GM21825 (cell line): ENCODE data around the gene CST7.

Experiments used
- ATAC-seq: cut with Tn5 transposase; IDR thresholded peaks from one replicate; pipeline ENCODE4 v1.9.1; 2021; ENCODE audit warnings: mild to moderate bottlenecking, moderate library complexity; ENCODE audit not compliant: unreplicated experiment

Gene CST7

GRCh38 chr20:24963672-24964505 is 14.8 kb downstream of the CST7 start:
- ATAC-seq, result no peak

- no peak for ATAC-seq
Measured at GRCh38 chr20:24964506-24964840, 15.4 kb downstream of the CST7 start.

DNA sequence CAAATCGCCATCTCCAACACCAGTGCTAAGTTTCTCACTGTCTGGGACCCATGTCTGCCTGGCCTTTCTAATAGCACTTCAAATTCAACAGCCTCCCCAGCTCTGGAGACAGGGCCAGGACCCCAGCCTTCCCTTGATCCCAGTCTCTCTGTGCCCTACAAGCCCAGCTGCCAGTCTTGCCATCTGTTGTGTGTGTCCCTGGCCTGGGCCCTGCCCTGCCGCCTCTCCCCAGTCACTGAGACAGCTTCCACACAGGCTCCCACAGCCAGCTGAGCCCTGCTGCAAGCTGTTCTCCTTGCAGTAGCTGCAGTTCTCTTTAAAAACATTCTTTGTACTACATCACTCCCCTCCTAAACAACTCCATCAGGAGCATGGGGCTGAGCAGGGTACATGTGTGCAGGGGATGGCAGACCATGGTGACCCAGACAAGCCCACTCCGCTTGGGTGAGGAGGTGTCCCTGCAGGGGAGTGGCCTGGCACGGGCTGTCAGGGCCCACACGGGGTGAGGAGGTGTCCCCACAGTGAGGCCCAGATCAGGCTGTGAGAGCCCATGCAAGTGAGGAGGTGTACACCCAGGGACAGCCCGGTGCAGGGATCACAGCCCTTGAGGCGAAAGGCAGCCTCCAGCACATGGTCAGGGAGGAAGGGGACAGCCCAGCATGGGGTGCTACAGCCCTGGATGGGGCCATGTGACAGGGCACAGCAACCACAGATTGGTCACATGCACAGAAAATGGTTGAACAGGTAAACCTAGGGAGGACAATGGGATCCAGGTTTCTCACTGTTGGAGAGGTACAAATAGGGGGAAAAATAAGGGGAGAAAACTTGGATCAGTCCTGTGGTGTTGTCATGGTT is 16.2 kb downstream of the CST7 start:
- no peak for ATAC-seq

DNA sequence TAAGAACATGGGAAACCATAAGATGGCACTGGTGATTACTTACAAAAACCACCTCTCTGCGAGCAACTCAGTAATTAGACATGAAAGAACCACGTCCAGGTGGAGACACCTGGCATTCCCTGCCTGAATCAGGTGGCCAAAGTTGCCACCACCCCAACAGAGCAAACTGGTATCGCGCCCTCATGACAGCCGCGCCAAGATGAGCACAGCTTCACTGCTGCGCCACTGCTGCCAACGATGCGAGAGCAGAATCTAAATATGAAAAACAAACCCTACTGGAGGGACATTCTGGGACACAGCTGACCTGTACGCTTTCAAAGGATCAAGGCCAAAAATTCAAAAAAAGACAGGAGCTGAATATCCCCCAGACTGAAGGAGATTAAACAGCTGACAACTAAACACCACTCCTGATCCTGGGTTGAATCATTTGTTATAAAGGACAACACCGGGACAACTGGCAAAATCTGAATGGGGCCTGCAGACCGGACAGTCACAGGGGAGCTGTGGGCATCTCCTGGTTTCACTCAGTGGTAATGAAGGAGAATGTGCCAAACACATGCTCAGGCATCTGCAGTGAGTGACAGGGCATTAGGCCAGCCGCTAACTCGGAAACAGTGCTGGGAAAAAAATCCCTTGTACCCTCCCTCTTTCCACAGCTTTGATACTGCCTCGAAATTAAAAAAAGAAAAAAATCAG is 17.4 kb downstream of the CST7 start:
- no peak for ATAC-seq

DNA sequence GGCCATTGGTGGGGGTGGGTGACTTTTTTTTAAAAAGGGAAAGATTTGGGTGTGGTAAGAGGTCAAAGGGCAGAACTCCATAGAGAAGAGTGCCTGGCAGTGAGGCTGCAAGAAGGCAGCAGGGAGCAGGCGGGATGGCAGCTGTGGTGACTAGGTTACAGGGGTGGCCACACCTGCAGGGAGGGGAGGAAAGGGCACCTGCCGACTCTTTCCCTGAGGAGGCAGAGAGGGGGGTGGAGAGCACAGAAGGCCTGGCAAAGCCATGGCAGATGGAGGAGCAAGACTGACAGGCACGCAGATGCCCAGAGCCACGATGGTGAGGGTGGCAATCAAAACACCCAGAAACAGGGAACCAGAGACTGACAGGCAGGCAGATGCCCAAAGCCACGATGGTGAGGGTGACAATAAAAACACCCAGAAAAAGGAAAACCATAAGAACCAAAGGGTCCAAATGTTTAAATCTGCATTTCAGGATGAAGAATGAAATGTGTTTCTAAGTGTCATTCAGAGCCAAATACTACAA is 19.3 kb downstream of the CST7 start:
- ATAC-seq, result no peak

GRCh38 chr20:24969186-24970029 is 20.3 kb downstream of the CST7 start:
- no peak for ATAC-seq

DNA sequence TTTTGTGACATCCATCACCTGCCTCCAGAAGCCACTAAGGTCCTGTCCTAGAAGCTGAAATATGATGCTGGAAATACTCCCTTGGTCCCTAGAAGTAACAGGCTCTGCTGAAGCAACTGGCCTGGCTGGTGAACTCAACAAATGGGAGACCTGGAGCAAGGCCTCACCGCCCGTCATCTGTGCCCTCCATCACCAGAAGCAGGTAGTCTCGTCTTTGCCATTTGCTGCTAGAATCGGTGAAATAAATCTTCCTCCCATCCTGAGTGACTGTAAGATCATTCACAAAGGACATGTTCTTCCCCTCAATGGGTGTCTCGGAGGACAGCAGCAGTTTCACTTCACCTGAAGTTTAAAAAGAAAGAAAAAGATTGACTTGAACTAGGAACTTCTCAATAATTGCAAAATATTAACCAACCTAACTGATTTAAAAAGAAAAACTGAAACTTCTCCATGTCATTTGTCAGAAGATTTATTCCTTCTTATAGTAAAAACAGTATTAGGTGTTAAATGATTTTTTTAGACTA is 21.0 kb downstream of the CST7 start:
- ATAC-seq, result no peak

- no peak for ATAC-seq
Measured at GRCh38 chr20:24970754-24971153, 21.7 kb downstream of the CST7 start.

- no peak for ATAC-seq
Measured at GRCh38 chr20:24971376-24972101, 22.5 kb downstream of the CST7 start.

GRCh38 chr20:24972341-24972740 is 23.3 kb downstream of the CST7 start:
- ATAC-seq, result no peak

DNA sequence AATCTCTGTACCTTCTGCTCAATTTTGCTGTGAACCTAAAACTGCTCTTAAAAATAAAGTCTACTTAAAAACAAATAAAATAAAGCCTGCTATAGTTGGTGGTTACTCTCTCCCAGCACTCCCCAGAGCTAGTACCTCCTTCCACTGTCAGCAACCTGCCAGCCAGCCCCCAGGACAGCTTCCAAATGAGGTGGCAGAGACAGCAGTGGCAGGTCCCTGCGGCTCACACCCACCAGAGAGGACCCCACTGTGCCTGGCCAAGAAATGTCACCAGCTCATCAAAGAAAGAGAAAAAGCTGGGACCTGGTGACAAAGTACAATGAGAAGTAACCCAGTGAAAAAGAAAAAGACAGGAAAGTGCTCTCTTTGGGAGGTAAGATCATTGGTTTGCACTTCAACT is 28.3 kb downstream of the CST7 start:
- ATAC-seq, result no peak

- ATAC-seq, result no peak
Measured at GRCh38 chr20:24977797-24978196, 28.7 kb downstream of the CST7 start.

DNA sequence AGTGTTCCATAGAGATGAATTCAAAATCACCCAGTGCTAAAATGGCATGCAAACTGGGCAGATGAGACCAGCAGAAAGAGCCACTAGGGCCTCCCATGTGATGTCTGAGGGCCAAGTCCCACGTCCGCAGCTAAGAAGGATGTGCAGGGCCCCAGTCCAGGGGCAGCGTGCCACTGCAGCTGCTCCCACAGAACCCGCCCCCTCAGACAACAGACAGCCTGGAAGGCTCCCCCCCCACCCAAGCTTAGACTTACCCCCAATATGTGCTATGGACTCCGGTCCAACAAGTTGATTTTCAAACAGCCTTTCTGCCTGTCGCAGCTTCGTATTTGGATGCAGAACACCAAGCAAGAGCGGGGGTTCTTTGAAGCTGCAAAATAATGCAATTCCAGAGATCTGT is 29.4 kb downstream of the CST7 start:
- ATAC-seq, result no peak

DNA sequence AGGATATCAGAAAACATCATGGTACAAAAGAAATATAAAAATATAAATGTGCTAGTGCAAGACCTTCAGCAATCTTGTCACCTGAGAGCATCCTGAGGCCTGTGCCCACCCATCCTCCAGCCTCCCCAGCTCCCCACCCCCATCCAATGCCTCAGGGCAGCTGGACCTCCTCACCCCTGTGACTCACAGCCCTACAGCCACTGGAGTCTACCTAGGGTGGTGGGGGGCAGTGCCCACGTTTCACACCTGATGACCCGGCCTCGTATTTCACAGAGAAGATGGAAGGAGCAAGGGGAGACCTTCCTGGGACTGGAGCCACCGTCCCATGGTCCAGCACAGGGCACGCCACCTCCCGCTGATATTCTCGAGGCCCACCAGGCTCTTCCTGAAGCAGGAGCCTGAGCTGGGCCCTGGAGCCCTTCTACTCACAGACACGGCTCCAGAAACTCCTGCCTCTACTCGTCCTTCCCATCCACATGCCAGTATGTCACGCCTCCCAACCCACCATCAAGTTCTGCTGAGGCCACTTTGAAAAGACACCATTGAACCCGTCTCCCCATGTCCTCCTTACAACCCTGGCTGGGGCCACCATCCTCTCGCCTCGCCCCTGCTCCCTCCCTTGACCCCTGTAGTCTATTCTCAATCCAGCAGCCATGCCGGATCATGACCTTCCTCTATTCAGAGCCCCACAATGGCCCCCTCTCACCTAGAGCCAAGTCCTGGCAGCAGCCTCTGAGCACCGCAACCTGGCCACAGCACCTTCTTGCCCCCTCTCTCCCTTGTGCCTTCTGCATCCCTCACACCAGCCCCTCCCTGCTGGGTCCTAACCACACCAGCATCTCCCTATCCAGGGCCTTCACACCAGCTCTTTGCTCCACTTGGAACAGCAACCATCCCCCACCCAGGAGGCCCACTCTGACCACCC is 30.2 kb downstream of the CST7 start:
- no peak for ATAC-seq

GRCh38 chr20:24980291-24981053 is 31.4 kb downstream of the CST7 start:
- ATAC-seq, result no peak

GRCh38 chr20:24981282-24981681 is 32.2 kb downstream of the CST7 start:
- no peak for ATAC-seq

DNA sequence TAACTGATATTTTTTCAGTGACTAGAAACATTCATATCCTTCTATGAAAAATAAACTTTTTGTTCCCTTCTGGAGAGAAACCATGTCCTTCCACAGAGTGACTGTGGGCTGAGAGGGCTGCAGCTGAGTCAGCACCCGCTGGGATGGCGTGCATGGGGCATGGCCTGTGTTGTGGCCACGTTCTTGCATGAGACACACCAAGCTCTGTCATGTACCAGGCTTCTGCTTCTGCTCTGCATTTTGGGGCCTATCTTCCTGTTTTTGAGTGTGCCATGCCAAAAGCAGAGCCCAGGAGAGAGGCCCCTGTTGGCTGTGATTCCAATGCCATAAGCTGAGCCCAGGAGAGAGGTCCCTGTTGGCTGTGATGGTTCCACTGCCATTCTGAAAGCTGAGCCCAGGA is 32.7 kb downstream of the CST7 start:
- no peak for ATAC-seq

GRCh38 chr20:24983896-24984295 is 34.8 kb downstream of the CST7 start:
- no peak for ATAC-seq
